Testis (tissue), 3 donors: ENCODE measurements around the gene HS3ST4. TPM values are rescaled to one million over a fixed set of nuclear protein-coding genes. Genes with fewer than 3 reads are reported as not detected.
A peak's percentile ranks its signal among the peaks of the same experiment; 100 is the strongest.

Source experiments
- DNase-seq: peaks from one replicate; pipeline ENCODE4 v3.0.0-alpha.2; 2019
- H3K27ac ChIP-seq, 2 donors: fragments of 200-600 bp; sonication (generic); one replicate each; pipeline ENCODE4 v1.5.1; 2019
- H3K27me3 ChIP-seq: fragments of 200-600 bp; sonication (generic); one replicate; pipeline ENCODE4 v1.5.1; 2019
- H3K36me3 ChIP-seq: fragments of 200-600 bp; sonication (generic); one replicate; pipeline ENCODE4 v1.5.1; 2017; ENCODE audit warnings: low read depth; ENCODE audit errors: missing control alignments
- H3K4me1 ChIP-seq: fragments of 200-600 bp; sonication (generic); one replicate; pipeline ENCODE4 v1.5.1; 2019
- H3K4me3 ChIP-seq, 2 donors: fragments of 200-600 bp; sonication (generic); one replicate each; pipeline ENCODE4 v1.5.1; 2017 to 2019
- H3K9me3 ChIP-seq: fragments of 200-600 bp; sonication (generic); one replicate; pipeline ENCODE4 v1.5.1; 2017
- CTCF ChIP-seq, 3 experiments: fragments of 450-650 bp in 2 of 3; fragments of 200-600 bp in 1 of 3; sonication (generic) in 1 of 3; IDR thresholded peaks; one replicate each; pipeline ENCODE4 v1.5.1; 2016 to 2019; ENCODE audit warnings: antibody characterized with exemption in 3 of 3, mild to moderate bottlenecking in 2 of 3, moderate library complexity in 1 of 3
- POLR2A ChIP-seq: fragments of 450-650 bp; IDR thresholded peaks from one replicate; pipeline ENCODE4 v1.6.1; 2017; ENCODE audit warnings: antibody characterized with exemption, mild to moderate bottlenecking, moderate library complexity
- WGBS, 2 donors: methylation state at CpG; one replicate each; pipeline ENCODE4 v1.1.5; 2018; 5-methylcytosine and 5-hydroxymethylcytosine counted together
- intact Hi-C: fragments of 100-400 bp; cut with DNase I; formaldehyde crosslinking; loops from one replicate; pipeline ENCODE4 v1.15.1; 2023; ENCODE audit warnings: low total_unique reads
- polyA plus RNA-seq: library from polyadenylated mRNA; stranded (reverse); fragments of 350-450 nt; fragmentation: Illumina TruSeq; extraction: RNeasy Lipid Tissue Mini Kit (QIAGEN cat#74804); gene quantifications from one replicate; pipeline ENCODE4 v1.2.3, GENCODE V29; 2014; ENCODE audit warnings: low read depth, low replicate concordance; ENCODE audit not compliant: insufficient read depth
- total RNA-seq, 2 donors: library from RNA; depleted of rRNA; stranded (reverse); fragments of >200 nt; gene quantifications; one replicate each; pipeline ENCODE4 v1.2.3, GENCODE V29; 2016

The HS3ST4 gene
- total and polyA plus RNA-seq, 3 donors from 2014 or later = 0.37 to 2.7 (median 2.6) TPM

- TF ChIP-seq POLR2A (no peak), CTCF (IDR thresholded peaks at IDR 0.05) (no peak)
- no peak overlapping the region for H3K4me3 ChIP-seq
- no peak overlapping the region for H3K27ac ChIP-seq
- H3K27me3 ChIP-seq = no peaks in the 10 kb centered on the region
- DNase-seq = no peak
- H3K36me3 ChIP-seq = no peaks in the 10 kb centered on the region
- H3K4me1 ChIP-seq = no peaks in the 10 kb centered on the region
- 77 to 78% methylated on average over 2 of the region's 2 CpGs for WGBS, 2 donors
- intact Hi-C loops = no loop called here
- H3K9me3 ChIP-seq = no peaks in the 10 kb centered on the region
These were observed 143.4 kb downstream of the HS3ST4 start for GRCh38 chr16:25835126-25835525.

DNA sequence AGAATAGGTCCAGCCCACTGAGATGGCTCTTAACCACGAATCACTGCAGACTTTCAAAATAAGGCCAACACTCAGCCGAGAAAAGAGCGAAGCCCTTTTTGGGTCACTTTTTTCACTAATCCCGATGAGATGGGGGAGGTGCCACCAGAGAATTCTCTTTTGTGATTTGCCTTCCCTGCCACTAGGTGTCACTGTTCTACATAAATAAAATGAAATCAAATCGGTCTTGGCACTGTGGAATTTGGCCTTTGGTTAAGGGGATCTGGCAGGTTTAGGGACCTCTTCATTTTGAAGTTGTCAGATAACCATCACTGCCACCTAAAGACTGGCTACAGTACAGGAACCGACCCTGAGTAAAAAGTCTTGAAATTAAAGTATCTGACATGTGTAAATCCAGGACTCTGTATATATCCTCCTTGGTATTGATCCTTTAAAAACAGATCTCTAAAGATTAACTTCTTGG is 147.0 kb downstream of the HS3ST4 start:
- peak; percentile 28 for DNase-seq
- intact Hi-C loops = no loop called here
- 11 to 34% methylated on average over 6 of the region's 6 CpGs for WGBS, 2 donors

DNA sequence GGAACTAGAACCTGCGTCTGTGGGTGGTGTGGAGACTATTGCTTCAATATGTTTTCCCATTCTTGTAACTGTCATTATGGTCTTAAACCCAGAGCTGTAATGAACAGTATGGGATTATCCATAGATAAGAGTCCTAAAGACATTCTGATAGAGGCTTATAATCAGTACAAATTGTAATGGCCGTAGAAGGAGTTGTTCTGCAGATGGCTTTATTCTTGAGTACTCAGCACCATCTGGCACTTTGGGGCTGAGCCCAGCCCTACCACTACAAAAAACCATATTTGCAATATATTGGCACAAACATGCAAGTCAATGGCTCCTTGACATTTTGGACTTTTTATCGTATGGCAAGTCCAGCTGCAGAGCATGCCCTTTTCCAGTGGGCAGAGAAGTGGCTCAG is 150.0 kb downstream of the HS3ST4 start:
- Histone ChIP-seq H3K27me3 (no peaks in the 10 kb centered on the region), H3K9me3 (no peaks in the 10 kb centered on the region), H3K36me3 (no peaks in the 10 kb centered on the region), H3K4me3 (no peak overlapping the region), H3K4me1 (no peaks in the 10 kb centered on the region), H3K27ac (no peak overlapping the region)
- DNase-seq = no peak
- no peak for TF ChIP-seq CTCF (IDR thresholded peaks at IDR 0.05)
- TF ChIP-seq POLR2A = no peak
- 70 to 84% methylated on average over 3 of the region's 3 CpGs for WGBS, 2 donors
- intact Hi-C loops = no loop called here

More for the DNA sequence above, 147.0 kb downstream of the HS3ST4 start:
- Histone ChIP-seq H3K4me1 (no peaks in the 10 kb centered on the region), H3K27ac (no peak overlapping the region), H3K4me3 (no peak overlapping the region), H3K27me3 (no peaks in the 10 kb centered on the region), H3K9me3 (no peaks in the 10 kb centered on the region), H3K36me3 (no peaks in the 10 kb centered on the region)
- peak; percentile 41 to 77 (median 73) for TF ChIP-seq CTCF (IDR thresholded peaks at IDR 0.05)
- TF ChIP-seq POLR2A = no peak

GRCh38 chr16:25845901-25846300 is 154.1 kb downstream of the HS3ST4 start:
- no peak for DNase-seq
- Histone ChIP-seq H3K27me3 (no peaks in the 10 kb centered on the region), H3K27ac (no peak overlapping the region), H3K4me3 (no peak overlapping the region), H3K36me3 (no peaks in the 10 kb centered on the region), H3K9me3 (no peaks in the 10 kb centered on the region), H3K4me1 (no peaks in the 10 kb centered on the region)
- WGBS, 2 donors = 74% methylated on average over 3 of the region's 3 CpGs
- TF ChIP-seq POLR2A (no peak), CTCF (IDR thresholded peaks at IDR 0.05) (no peak)
- intact Hi-C loops = no loop called here

DNA sequence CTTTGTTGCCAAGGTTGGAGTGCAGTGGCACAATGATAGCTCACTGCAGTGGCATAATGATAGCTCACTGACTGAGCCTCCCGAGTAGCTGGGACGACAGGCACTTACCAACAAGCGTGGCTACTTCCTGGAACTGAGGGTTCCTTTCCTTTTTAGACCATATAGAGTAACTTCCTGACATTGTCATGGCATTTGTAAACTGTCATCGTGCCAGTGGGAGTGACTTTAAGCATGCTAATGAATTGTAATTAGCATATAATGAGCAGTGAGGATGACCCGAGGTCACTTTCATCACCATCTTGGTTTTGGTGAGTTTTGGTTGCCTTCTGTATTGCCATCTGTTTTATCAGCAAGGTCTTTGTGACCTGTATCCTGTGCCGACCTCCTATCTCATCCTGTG is 162.4 kb downstream of the HS3ST4 start:
- Histone ChIP-seq H3K9me3 (no peaks in the 10 kb centered on the region), H3K27me3 (no peaks in the 10 kb centered on the region), H3K4me1 (no peaks in the 10 kb centered on the region), H3K36me3 (no peaks in the 10 kb centered on the region), H3K27ac (no peak overlapping the region), H3K4me3 (no peak overlapping the region)
- 41 to 50% methylated on average over 5 to 6 of the region's 6 CpGs for WGBS, 2 donors
- DNase-seq = no peak
- no peak for TF ChIP-seq CTCF (IDR thresholded peaks at IDR 0.05)
- TF ChIP-seq POLR2A = no peak
- intact Hi-C loops = no loop called here
